Suprapubic skin (tissue), 4 donors: ENCODE measurements around the gene MINDY1.

Source experiments
- CTCF ChIP-seq, 2 donors: fragments of 200-600 bp in 1 of 2; fragments of 450-650 bp in 1 of 2; sonication (generic) in 1 of 2; IDR thresholded peaks; one replicate each; pipeline ENCODE4 v1.5.1; 2016 to 2019; ENCODE audit warnings: antibody characterized with exemption in 2 of 2, mild to moderate bottlenecking in 1 of 2, moderate library complexity in 1 of 2
- POLR2A ChIP-seq, 2 donors: fragments of 450-650 bp; IDR thresholded peaks; one replicate each; pipeline ENCODE4 v1.6.1; 2017; ENCODE audit warnings: antibody characterized with exemption in 2 of 2, mild to moderate bottlenecking in 2 of 2, moderate library complexity in 2 of 2
- POLR2AphosphoS5 ChIP-seq, 3 donors: sonication (generic); formaldehyde crosslinking; IDR thresholded peaks; one replicate each; pipeline ENCODE4 v1.6.1; 2017; ENCODE audit warnings: antibody characterized with exemption in 3 of 3

- TF ChIP-seq POLR2A (IDR thresholded peaks at IDR 0.05) (no peak), CTCF (IDR thresholded peaks at IDR 0.05) (no peak), POLR2AphosphoS5 (IDR thresholded peaks at IDR 0.05) (no peak)
Observed at GRCh38 chr1:151009206-151009587, 2.5 kb upstream of the MINDY1 start.
